ENCODE measurements around the gene KCNH8.

KCNH8 gene

GRCh38 chr3:19399356-19399755, 251.0 kb downstream of the KCNH8 start:
- 95 to 100% methylated on average over 1 of the region's 1 CpG for WGBS, 2 experiments
- no peak overlapping the region for H3K27ac ChIP-seq (ENCODE audit: insufficient read depth, low read depth, low read length, poor library complexity, severe bottlenecking)
- no peaks in the 10 kb centered on the region for H3K27me3 ChIP-seq (ENCODE audit: control insufficient read depth, insufficient read depth, low read length, poor library complexity, severe bottlenecking)
- H3K36me3 ChIP-seq (ENCODE audit: control insufficient read depth, insufficient read depth, low read length) = no peaks in the 10 kb centered on the region
- no peaks in the 10 kb centered on the region for H3K4me1 ChIP-seq (ENCODE audit: control insufficient read depth, insufficient read depth, low read length)
- no peak overlapping the region for H3K4me3 ChIP-seq (ENCODE audit: insufficient read depth, low read depth, low read length)
- H3K9me3 ChIP-seq (ENCODE audit: control insufficient read depth, low read length) = no peaks in the 10 kb centered on the region

DNA sequence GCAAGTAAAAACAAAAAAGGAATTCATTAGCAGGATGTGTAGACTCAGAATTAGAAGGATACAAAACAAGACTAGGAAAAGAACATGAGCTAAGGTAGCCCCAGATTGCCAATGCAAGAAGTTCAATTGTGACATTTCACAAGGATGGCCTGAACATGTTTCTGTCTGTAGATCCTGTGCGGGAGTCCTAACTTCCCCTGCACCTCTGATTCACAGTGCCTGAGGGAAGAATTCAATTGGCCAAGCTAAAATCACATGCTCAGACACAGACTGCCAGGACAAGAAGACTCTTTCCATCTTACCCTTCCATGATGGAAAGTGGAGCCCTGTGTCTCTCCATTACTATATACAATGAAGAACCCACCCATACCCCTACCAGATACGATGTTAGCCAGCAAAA, 251.5 kb downstream of the KCNH8 start:
- WGBS, 2 experiments = 84 to 86% methylated on average over 1 to 2 of the region's 2 CpGs
- no peaks in the 10 kb centered on the region for H3K9me3 ChIP-seq (ENCODE audit: control insufficient read depth, low read length)
- no peak overlapping the region for H3K4me3 ChIP-seq (ENCODE audit: insufficient read depth, low read depth, low read length)
- H3K27me3 ChIP-seq (ENCODE audit: control insufficient read depth, insufficient read depth, low read length, poor library complexity, severe bottlenecking) = no peaks in the 10 kb centered on the region
- H3K36me3 ChIP-seq (ENCODE audit: control insufficient read depth, insufficient read depth, low read length) = no peaks in the 10 kb centered on the region
- no peaks in the 10 kb centered on the region for H3K4me1 ChIP-seq (ENCODE audit: control insufficient read depth, insufficient read depth, low read length)
- H3K27ac ChIP-seq (ENCODE audit: insufficient read depth, low read depth, low read length, poor library complexity, severe bottlenecking) = no peak overlapping the region

- WGBS, 2 experiments = 96 to 100% methylated on average over 1 to 4 of the region's 4 CpGs
- no peaks in the 10 kb centered on the region for H3K9me3 ChIP-seq (ENCODE audit: control insufficient read depth, low read length)
- H3K27ac ChIP-seq (ENCODE audit: insufficient read depth, low read depth, low read length, poor library complexity, severe bottlenecking) = no peak overlapping the region
- no peaks in the 10 kb centered on the region for H3K4me1 ChIP-seq (ENCODE audit: control insufficient read depth, insufficient read depth, low read length)
- H3K36me3 ChIP-seq (ENCODE audit: control insufficient read depth, insufficient read depth, low read length) = no peaks in the 10 kb centered on the region
- H3K27me3 ChIP-seq (ENCODE audit: control insufficient read depth, insufficient read depth, low read length, poor library complexity, severe bottlenecking) = no peaks in the 10 kb centered on the region
- H3K4me3 ChIP-seq (ENCODE audit: insufficient read depth, low read depth, low read length) = no peak overlapping the region
Measured at GRCh38 chr3:19420159-19420558, 271.8 kb downstream of the KCNH8 start.

DNA sequence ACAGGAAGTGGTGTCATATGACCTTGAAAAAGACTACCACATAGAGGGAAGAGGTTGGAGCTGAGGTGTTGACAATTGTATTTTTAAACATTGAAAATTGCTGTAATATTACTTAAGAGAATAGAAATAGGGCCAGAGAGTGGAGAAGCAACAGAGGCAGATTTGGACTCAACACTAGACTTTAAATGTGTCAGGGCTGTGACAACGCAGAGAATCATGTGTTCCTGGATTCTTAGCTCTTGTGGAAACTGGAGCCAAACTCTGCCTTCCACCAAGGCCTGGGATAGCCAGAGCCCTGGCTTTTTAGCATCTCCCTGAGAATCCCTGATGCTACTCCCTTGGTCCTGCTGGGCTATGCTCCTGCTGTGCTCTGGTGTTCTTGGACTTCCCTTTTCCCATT, 277.5 kb downstream of the KCNH8 start:
- Histone ChIP-seq H3K4me3 (ENCODE audit: insufficient read depth, low read depth, low read length) (no peak overlapping the region), H3K27ac (ENCODE audit: insufficient read depth, low read depth, low read length, poor library complexity, severe bottlenecking) (no peak overlapping the region), H3K36me3 (ENCODE audit: control insufficient read depth, insufficient read depth, low read length) (no peaks in the 10 kb centered on the region), H3K9me3 (ENCODE audit: control insufficient read depth, low read length) (no peaks in the 10 kb centered on the region), H3K4me1 (ENCODE audit: control insufficient read depth, insufficient read depth, low read length) (no peaks in the 10 kb centered on the region), H3K27me3 (ENCODE audit: control insufficient read depth, insufficient read depth, low read length, poor library complexity, severe bottlenecking) (no peaks in the 10 kb centered on the region)
- WGBS, 2 experiments = 92 to 96% methylated on average over 1 of the region's 1 CpG

DNA sequence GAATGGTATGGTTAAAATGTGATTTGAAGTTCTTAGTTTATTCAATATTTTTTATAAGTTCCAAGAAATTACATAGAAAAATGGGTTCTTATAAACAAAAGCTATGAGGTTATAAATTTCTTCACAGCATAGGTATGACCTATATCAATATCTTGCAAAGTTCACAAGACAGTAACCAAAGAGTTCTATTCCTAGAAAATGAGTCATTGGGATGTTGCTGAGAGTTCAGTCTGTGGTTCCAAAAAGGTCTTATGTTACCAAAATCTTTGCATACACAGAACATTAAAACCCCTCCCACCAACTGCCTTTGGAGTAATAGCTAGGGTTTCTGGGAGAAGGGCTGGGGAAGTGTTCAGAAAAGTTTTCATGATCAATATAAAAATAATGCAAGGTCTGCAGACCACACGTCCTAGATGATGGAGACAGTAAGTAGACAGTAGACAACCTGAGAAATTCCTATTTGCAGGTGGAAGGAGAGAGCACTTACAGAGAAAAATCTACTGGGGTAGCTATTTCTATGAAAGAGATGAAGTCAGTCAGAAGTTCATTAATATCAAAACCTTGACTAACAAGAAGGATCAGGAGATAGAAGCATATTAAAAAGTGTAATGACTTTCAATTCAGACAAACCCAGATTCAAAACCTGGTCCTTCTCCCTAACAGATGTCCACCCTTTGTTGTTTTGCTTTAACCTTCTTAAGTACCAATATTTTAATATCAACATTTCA, 279.3 kb downstream of the KCNH8 start:
- 93 to 94% methylated on average over 1 of the region's 1 CpG for WGBS, 2 experiments
- Histone ChIP-seq H3K27me3 (ENCODE audit: control insufficient read depth, insufficient read depth, low read length, poor library complexity, severe bottlenecking) (no peaks in the 10 kb centered on the region), H3K36me3 (ENCODE audit: control insufficient read depth, insufficient read depth, low read length) (no peaks in the 10 kb centered on the region), H3K4me3 (ENCODE audit: insufficient read depth, low read depth, low read length) (no peak overlapping the region), H3K9me3 (ENCODE audit: control insufficient read depth, low read length) (no peaks in the 10 kb centered on the region), H3K27ac (ENCODE audit: insufficient read depth, low read depth, low read length, poor library complexity, severe bottlenecking) (no peak overlapping the region), H3K4me1 (ENCODE audit: control insufficient read depth, insufficient read depth, low read length) (no peaks in the 10 kb centered on the region)

- no peaks in the 10 kb centered on the region for H3K4me1 ChIP-seq (ENCODE audit: control insufficient read depth, insufficient read depth, low read length)
- no peaks in the 10 kb centered on the region for H3K36me3 ChIP-seq (ENCODE audit: control insufficient read depth, insufficient read depth, low read length)
- WGBS, 2 experiments = 93 to 95% methylated on average over 7 of the region's 7 CpGs
- no peak overlapping the region for H3K27ac ChIP-seq (ENCODE audit: insufficient read depth, low read depth, low read length, poor library complexity, severe bottlenecking)
- no peaks in the 10 kb centered on the region for H3K27me3 ChIP-seq (ENCODE audit: control insufficient read depth, insufficient read depth, low read length, poor library complexity, severe bottlenecking)
- H3K9me3 ChIP-seq (ENCODE audit: control insufficient read depth, low read length) = no peaks in the 10 kb centered on the region
- H3K4me3 ChIP-seq (ENCODE audit: insufficient read depth, low read depth, low read length) = no peak overlapping the region
Measured at GRCh38 chr3:19428729-19429128, 280.4 kb downstream of the KCNH8 start.

DNA sequence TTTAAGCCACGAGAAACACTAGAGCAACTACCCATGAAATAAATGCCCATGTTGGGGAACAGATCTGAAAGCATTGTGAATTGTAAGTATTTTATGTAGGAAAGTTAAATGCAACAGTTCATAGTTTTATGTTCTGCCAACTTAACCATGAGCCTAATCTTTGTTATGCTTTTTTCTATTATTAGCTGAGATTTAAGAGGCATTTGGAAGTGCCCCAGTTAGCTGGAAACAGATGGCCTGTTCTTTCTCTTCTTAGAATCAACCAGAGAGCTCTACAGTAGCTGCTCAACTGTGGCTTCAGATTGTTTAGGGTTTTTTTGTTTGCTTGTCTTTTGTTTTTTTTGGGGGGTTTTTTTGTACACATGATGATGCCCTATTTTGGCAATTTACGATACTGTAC, 284.4 kb downstream of the KCNH8 start:
- WGBS, 2 experiments = 83 to 96% methylated on average over 1 to 2 of the region's 2 CpGs
- H3K4me3 ChIP-seq (ENCODE audit: insufficient read depth, low read depth, low read length) = no peak overlapping the region
- no peaks in the 10 kb centered on the region for H3K9me3 ChIP-seq (ENCODE audit: control insufficient read depth, low read length)
- no peaks in the 10 kb centered on the region for H3K36me3 ChIP-seq (ENCODE audit: control insufficient read depth, insufficient read depth, low read length)
- H3K4me1 ChIP-seq (ENCODE audit: control insufficient read depth, insufficient read depth, low read length) = no peaks in the 10 kb centered on the region
- H3K27me3 ChIP-seq (ENCODE audit: control insufficient read depth, insufficient read depth, low read length, poor library complexity, severe bottlenecking) = no peaks in the 10 kb centered on the region
- no peak overlapping the region for H3K27ac ChIP-seq (ENCODE audit: insufficient read depth, low read depth, low read length, poor library complexity, severe bottlenecking)

GRCh38 chr3:19436746-19437145, 288.4 kb downstream of the KCNH8 start:
- WGBS, 2 experiments = 92 to 100% methylated on average over 1 of the region's 1 CpG
- Histone ChIP-seq H3K4me1 (ENCODE audit: control insufficient read depth, insufficient read depth, low read length) (no peaks in the 10 kb centered on the region), H3K9me3 (ENCODE audit: control insufficient read depth, low read length) (no peaks in the 10 kb centered on the region), H3K4me3 (ENCODE audit: insufficient read depth, low read depth, low read length) (no peak overlapping the region), H3K27ac (ENCODE audit: insufficient read depth, low read depth, low read length, poor library complexity, severe bottlenecking) (no peak overlapping the region), H3K27me3 (ENCODE audit: control insufficient read depth, insufficient read depth, low read length, poor library complexity, severe bottlenecking) (no peaks in the 10 kb centered on the region), H3K36me3 (ENCODE audit: control insufficient read depth, insufficient read depth, low read length) (no peaks in the 10 kb centered on the region)

- H3K27ac ChIP-seq (ENCODE audit: insufficient read depth, low read depth, low read length, poor library complexity, severe bottlenecking) = no peak overlapping the region
- no peaks in the 10 kb centered on the region for H3K36me3 ChIP-seq (ENCODE audit: control insufficient read depth, insufficient read depth, low read length)
- no peaks in the 10 kb centered on the region for H3K9me3 ChIP-seq (ENCODE audit: control insufficient read depth, low read length)
- H3K27me3 ChIP-seq (ENCODE audit: control insufficient read depth, insufficient read depth, low read length, poor library complexity, severe bottlenecking) = no peaks in the 10 kb centered on the region
- H3K4me1 ChIP-seq (ENCODE audit: control insufficient read depth, insufficient read depth, low read length) = no peaks in the 10 kb centered on the region
- H3K4me3 ChIP-seq (ENCODE audit: insufficient read depth, low read depth, low read length) = no peak overlapping the region
Measured at GRCh38 chr3:19439944-19440343, 291.6 kb downstream of the KCNH8 start.

DNA sequence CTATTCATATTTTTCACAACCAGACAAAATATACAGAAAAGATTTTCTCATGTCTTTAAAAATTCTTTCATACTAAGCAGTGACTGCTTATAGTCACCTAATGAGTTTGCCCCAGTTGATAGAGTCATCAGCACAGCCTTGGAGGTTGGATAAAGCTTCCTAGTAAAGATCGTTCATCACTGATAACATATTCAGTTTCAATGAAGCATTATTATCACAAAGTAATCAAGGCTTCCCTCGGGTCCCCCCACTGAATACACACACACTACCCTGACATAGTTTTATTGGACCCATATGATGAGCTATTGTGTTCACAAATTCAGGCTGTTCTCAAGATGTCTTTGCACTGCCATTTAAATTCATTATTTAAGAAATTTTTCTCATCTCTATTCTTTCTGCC, 297.8 kb downstream of the KCNH8 start:
- H3K9me3 ChIP-seq (ENCODE audit: control insufficient read depth, low read length) = no peaks in the 10 kb centered on the region
- 86 to 95% methylated on average over 2 of the region's 2 CpGs for WGBS, 2 experiments
- H3K27ac ChIP-seq (ENCODE audit: insufficient read depth, low read depth, low read length, poor library complexity, severe bottlenecking) = no peak overlapping the region
- no peaks in the 10 kb centered on the region for H3K4me1 ChIP-seq (ENCODE audit: control insufficient read depth, insufficient read depth, low read length)
- H3K4me3 ChIP-seq (ENCODE audit: insufficient read depth, low read depth, low read length) = no peak overlapping the region
- H3K27me3 ChIP-seq (ENCODE audit: control insufficient read depth, insufficient read depth, low read length, poor library complexity, severe bottlenecking) = no peaks in the 10 kb centered on the region
- no peaks in the 10 kb centered on the region for H3K36me3 ChIP-seq (ENCODE audit: control insufficient read depth, insufficient read depth, low read length)

DNA sequence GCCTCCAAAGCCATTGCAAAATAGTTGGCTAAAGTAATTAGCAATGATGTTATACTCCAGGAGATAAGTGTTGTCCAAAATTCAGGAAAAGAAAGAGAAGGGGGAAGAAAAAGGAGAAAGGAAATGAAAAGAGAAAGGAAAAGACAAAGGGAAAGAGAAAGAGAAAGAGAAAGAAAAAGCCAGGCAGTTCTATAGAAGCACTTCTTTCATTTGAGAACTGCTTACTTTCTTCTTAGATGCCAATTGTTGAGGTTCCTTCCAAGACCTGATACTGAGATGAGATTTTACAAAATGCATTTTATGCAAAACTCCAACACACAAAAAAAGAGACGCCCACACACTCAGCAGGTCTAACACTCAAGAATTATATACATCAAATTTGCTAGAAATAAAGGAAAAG, 298.4 kb downstream of the KCNH8 start:
- no peaks in the 10 kb centered on the region for H3K27me3 ChIP-seq (ENCODE audit: control insufficient read depth, insufficient read depth, low read length, poor library complexity, severe bottlenecking)
- WGBS, 2 experiments = 100% methylated on average over 1 of the region's 1 CpG; no CpG with 5 or more reads in 1 of the 2 experiments
- H3K36me3 ChIP-seq (ENCODE audit: control insufficient read depth, insufficient read depth, low read length) = no peaks in the 10 kb centered on the region
- no peaks in the 10 kb centered on the region for H3K9me3 ChIP-seq (ENCODE audit: control insufficient read depth, low read length)
- H3K27ac ChIP-seq (ENCODE audit: insufficient read depth, low read depth, low read length, poor library complexity, severe bottlenecking) = no peak overlapping the region
- no peak overlapping the region for H3K4me3 ChIP-seq (ENCODE audit: insufficient read depth, low read depth, low read length)
- no peaks in the 10 kb centered on the region for H3K4me1 ChIP-seq (ENCODE audit: control insufficient read depth, insufficient read depth, low read length)

Measured in ectodermal cell (in vitro differentiated cells).